VCaP (cell line): Measurements from ENCODE around the gene PLPP2.

Experiments used
- H3K27ac ChIP-seq: fragments of 450-650 bp; 2 replicates; pipeline ENCODE4 v1.5.1; 2017
- TF ChIP-seq, protein P1 (sequence below): fragments of 450-650 bp; conservative IDR thresholded peaks from 2 replicates; pipeline ENCODE4 v1.5.1; 2017; ENCODE audit warnings: mild to moderate bottlenecking, moderate library complexity

Gene PLPP2

DNA sequence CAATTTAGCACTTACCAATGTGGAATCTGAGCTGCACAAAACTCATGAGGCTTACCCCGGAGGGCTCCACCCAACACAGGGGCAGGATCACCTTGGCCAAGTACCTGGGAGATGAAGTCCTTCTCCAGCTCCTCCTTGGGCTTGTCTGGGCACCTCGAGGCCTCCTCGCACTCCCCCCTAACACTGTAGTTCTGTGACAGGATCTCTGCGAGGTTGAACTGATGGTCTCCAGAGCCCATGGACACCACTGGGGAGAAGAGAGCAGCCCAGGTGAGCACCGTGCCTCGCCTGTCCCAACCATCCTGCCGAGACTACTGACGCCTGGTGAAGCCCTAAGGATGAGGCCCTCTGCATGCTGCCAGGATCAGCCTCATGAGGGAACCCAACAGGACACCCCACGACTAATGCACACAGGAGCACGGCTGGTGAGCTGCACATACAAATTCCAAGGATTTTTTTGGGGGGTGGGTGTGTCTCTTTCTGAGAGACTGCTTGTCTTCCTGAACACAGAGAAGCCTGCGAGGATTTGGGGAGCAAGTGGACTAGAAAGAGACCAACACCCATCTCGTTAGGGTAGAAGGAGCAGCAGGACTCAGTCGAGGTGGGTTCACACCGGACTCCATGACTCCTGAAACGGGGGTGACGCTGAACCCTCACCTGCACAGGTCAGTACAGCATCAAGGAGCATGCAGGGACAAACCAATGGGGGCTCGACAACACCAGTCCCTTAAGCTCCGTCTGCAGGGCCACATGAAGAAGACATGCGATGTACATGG lies 43.3 kb upstream of the PLPP2 start:
- no peak overlapping the region for H3K27ac ChIP-seq
- TF ChIP-seq, protein P1, sequence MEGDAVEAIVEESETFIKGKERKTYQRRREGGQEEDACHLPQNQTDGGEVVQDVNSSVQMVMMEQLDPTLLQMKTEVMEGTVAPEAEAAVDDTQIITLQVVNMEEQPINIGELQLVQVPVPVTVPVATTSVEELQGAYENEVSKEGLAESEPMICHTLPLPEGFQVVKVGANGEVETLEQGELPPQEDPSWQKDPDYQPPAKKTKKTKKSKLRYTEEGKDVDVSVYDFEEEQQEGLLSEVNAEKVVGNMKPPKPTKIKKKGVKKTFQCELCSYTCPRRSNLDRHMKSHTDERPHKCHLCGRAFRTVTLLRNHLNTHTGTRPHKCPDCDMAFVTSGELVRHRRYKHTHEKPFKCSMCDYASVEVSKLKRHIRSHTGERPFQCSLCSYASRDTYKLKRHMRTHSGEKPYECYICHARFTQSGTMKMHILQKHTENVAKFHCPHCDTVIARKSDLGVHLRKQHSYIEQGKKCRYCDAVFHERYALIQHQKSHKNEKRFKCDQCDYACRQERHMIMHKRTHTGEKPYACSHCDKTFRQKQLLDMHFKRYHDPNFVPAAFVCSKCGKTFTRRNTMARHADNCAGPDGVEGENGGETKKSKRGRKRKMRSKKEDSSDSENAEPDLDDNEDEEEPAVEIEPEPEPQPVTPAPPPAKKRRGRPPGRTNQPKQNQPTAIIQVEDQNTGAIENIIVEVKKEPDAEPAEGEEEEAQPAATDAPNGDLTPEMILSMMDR, result no peak

GRCh38 chr19:330503-330902 lies 39.3 kb upstream of the PLPP2 start:
- no peak overlapping the region for H3K27ac ChIP-seq
- TF ChIP-seq, protein P1, result no peak

GRCh38 chr19:329876-330275 lies 38.7 kb upstream of the PLPP2 start:
- no peak overlapping the region for H3K27ac ChIP-seq
- TF ChIP-seq, protein P1, result no peak

DNA sequence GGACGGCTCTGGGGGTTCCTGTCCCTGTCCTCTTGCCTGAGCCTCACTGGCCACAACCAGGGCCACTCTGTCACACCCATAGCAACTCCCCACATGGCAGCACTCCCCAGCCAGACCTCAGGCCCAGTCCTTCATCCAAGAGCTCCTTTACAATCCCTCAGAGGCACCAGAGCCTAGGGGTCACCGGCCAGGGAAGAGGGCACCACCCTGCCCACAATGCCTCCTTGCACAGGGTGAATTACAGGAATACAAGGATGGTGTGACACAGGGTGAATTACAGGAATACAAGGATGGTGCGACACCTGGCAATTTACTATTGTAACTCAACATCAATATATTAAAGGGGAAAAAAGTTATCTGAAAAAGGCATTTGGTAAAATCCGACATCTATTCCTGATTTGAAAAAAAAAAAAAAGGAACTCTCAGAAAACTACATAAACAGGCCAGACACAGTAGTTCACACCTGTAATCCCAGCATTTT lies 36.9 kb upstream of the PLPP2 start:
- no peak overlapping the region for H3K27ac ChIP-seq
- TF ChIP-seq, protein P1, result no peak

DNA sequence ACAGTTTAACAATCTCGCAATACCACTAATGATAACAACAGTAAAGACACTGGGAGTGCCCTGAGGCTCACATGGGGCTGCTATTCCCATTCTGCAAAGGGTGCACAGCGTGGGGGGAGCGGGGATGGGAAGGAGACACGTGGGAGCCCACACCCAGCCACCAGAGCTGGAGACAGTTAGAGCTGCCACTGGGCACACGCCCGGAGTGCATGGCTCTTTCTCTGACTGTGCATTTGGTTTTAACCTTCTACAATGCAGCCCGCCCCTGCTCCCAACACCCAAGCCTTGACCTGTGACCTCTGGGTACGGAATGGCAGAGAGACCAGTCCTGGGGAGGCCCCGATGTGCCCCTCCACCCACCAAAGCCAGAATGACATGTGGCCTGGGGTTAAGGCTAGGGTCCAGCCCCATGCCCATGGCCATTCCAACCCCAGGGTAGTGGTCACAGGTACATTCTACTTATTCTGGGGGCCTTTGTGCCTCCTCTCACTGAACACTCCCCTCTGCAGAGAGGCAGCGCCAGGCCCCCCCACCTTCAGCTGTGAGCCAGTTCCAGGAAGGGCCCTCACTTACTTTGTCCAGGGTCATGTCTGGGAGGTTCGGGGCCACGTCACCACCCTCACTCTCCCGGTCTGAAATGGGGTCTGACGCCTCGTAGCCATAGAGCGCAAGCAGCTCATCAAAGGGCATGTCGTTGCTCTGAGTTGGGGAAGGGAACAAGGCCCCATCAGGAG lies 36.3 kb upstream of the PLPP2 start:
- TF ChIP-seq, protein P1, result no peak
- H3K27ac ChIP-seq, result no peak overlapping the region

DNA sequence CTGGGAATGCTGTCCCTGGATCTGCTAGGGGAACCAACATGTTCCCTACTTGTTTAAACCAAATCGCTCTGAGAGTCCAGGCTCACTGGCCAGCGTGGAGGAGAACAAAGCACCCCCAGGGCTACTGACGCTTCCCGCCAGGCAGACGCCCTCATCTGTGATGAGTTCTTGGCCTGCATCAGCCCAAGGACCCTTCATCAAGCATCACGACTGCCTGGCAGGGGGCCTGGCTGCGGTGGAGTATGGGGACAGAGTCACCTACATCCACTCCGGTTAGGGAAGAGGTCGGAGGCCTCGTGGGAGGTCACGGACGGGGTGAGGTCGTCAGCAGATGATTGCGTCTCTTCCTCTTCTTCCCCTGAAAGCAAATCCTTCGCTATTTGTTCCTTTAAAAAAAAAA lies 35.7 kb upstream of the PLPP2 start:
- TF ChIP-seq, protein P1, result no peak
- H3K27ac ChIP-seq, result no peak overlapping the region

DNA sequence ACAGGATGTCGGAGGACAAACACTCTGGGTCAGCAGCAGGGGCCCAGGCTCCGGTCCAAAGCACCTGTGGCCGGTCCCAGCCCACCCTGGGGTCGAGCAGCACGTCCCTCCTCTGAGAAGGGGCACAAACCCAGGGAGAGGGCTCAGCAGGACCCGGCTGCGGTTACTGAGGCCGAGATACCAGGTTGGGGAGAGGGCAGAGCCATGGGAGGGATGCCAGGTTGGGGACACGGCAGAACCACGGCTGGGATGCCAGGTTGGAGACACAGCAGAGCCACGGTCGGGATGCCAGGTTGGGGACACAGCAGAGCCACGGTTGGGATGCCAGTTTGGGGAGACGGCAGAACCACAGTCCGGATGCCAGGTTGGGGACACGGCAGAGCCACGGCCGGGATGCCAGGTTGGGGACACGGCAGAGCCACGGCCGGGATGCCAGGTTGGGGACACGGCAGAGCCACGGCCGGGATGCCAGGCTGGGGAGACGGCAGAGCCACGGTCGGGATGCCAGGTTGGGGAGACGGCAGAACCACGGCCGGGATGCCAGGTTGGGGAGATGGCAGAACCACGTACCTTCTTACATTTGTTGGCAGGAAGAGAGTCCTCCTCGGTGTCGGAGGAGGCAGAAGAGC lies 34.8 kb upstream of the PLPP2 start:
- TF ChIP-seq, protein P1, result no peak

More for the DNA sequence above, 34.8 kb upstream of the PLPP2 start:
- H3K27ac ChIP-seq, result no peak overlapping the region
